GM18498 (cell line): ENCODE measurements around the gene MYZAP.

Experiments
- ATAC-seq: cut with Tn5 transposase; IDR thresholded peaks from one replicate; pipeline ENCODE4 v1.9.1; 2021; ENCODE audit warnings: mild to moderate bottlenecking, moderate library complexity; ENCODE audit not compliant: unreplicated experiment

The MYZAP gene, protein sequence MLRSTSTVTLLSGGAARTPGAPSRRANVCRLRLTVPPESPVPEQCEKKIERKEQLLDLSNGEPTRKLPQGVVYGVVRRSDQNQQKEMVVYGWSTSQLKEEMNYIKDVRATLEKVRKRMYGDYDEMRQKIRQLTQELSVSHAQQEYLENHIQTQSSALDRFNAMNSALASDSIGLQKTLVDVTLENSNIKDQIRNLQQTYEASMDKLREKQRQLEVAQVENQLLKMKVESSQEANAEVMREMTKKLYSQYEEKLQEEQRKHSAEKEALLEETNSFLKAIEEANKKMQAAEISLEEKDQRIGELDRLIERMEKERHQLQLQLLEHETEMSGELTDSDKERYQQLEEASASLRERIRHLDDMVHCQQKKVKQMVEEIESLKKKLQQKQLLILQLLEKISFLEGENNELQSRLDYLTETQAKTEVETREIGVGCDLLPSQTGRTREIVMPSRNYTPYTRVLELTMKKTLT

DNA sequence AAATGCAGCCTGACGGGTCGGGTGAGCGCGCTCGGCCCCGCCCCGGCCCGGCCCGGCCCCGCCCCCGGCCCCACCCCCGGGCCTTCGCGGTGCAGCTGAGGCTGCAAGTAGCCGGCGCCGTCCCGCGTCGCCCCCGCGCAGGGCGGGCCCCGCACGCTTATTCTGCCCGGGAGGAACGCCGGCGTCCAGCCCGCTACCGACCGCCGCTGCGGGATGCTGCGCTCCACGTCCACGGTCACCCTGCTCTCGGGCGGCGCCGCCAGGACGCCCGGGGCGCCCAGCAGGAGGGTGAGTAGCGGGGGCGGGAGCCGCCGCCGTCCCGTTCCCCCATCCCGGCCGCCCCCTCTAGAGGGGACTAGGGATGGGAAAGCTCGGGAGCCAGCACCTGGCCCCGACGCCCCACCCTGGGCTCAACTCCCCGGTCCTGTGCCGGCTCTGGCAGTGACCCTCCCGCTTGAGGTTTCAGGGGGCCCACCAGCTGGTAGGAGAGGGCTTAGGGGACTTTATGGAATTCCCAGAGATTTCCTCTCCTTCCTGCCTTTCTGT is at the start of gene MYZAP:
TSS of gene MYZAP (plus strand) at position 83 of the 546 bp plus-strand sequence. CDS start at position 214, 131 bp downstream.
- ATAC-seq = no peak

DNA sequence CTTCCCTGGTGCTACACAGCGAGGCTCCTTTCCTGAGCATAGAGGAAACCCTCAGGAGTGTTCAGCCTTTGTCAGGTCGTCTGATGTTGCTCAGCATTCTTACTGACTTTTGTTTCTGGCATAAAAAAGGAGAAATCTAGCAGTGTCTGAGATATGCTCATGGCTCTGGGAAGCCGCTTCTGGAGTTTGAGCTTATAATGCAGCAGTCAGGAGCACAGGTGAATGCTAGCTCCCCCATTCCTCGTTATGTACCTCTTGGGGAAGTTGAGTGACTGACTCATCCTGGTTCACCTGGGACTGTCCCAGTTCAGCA is 49.2 kb upstream of the MYZAP start:
- no peak for ATAC-seq

DNA sequence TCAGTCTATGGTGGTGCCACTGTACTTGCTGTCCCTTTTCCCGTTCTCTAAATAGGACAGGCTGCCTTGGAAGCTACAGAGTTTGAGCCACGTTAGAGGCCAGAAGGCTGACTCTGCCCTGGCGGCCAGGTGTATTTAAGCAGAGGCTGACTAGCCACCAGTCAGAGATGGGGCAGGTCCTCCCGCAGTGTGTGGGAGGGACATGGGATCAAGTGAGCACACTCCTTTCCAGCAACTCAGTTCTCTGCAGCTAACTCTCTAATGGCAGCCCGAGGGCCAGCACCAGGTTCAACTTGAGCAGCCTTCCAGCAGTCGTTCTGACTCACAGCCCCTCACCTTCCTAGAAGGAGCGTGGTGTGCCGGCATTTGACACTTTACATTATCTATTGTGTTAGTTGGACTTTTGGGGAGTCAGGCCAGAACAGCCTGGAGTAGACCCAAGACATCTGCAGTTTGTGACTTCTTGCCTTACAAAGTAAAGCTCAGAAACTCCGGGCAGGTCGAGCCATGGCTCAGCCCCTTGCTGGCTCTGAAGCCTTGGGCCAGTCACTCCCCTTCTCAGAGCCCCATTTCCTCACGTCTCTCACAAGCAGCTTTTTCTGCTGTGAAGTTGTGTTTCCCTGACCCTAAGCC is 46.7 kb upstream of the MYZAP start:
- no peak for ATAC-seq

DNA sequence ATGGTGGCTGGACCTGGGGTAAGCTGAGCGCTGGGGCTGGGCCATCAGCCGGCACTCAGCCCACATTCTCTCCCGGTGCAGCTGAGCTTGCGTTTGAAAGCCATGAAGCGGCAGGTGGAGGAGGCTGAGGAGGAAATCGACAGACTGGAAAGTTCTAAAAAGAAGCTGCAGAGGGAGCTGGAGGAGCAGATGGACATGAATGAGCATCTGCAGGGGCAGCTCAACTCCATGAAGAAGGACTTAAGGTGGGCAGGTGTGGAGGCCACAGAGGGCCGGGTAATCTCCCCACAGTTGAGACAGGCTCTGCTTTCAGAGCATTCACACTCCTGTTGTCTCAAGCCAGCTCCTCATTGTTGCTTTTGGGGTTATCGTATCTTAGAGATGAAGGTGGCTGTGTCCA is 45.7 kb upstream of the MYZAP start:
- ATAC-seq = no peak

DNA sequence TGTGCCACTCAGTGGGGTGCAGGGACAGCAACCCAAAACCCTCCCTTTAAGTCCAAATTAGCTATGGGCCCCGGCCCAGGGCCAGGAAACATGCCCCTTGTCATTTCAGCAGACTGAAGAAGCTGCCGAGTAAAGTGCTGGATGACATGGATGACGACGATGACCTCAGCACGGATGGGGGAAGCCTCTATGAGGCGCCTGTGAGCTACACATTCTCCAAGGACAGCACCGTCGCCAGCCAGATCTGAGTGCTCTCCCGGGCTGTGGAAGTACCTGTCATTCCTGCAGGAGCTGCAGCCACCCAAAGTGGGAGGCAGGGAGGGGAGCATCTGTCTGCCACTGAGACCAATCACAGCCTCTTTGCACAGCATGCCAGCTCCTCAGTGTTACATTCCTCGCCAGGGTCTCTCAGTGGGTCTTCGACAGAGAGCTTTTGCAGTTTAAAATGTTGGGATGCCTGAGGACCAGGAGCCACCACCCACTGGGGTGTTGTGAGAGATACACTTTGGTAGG is 44.4 kb upstream of the MYZAP start:
- ATAC-seq = no peak

DNA sequence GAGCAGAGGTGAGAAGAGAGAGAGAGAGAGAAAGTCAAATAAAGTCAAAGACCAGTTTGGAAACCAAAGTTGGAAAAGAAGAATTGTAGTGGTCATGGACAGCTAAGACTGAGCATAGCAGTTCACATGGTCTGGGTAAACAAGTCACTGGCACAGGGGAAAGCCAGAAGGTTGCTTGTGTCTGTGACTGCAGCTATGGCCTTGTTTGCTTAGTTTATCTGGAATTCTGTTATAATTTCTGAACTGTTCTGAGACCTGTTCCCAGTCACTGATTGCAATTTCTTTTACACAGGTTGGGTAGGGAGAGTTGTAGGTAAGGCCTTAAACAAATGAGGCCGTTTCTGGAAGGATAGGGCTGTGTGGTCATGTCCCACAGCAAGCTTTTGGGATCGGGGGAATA is 43.4 kb upstream of the MYZAP start:
- no peak for ATAC-seq

DNA sequence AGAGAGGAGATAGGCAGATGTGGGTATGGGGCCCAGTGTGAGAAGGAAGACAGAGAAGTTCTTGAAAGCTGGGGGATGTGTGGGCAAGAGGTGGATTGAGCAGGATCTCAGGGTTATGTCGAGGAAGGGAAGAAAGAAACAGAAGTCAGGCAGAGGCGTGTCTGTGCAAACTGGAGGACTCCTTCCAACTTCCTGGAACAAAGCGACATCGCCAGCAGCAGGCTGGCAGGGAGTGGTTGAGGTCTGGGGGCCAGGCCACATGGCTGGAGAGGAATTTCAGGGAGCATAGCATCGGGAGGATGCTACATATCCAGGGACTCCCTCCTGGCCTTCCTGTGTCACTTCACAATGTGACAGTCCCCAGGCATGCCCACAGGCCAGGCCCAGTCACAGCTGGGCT is 42.9 kb upstream of the MYZAP start:
- ATAC-seq = no peak

DNA sequence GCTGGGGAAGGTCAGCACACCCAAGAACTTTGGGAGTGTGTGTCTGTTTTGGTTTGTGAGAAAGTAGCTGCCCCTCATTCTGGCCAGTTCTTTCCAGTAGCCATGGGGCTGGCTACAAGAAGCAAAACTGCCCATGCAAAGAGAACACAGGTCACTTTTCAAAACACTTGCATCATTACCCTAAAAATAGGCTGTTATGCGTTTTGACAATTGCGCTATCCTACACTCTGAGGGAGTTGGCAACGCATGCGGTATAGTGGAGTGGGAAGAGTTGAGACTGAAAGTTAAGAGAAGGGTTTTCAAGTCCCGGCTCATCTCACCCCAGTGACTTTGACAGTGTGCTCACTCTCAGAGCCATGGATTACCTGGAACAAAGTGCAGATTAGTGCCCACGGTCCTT is 41.8 kb upstream of the MYZAP start:
- ATAC-seq = no peak

DNA sequence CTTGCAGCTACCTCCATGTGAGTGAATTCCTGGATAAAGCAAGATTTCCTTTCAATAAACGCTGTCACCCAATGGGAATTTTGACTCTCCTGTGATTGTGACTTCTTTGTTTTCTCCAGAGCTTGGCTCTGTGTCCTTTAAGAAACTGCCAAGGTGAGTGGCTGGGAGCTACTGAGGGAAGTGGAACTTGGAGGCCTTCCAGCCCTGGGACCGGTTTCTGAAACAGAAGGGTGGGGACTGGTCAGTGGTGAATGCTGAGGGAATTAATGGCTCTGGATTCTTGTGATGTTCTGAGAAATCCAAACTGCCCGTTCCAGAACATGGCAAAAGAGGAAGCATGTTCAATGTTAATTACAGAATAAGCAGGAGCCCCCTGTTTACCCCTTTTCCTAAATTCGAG is 41.1 kb upstream of the MYZAP start:
- no peak for ATAC-seq

DNA sequence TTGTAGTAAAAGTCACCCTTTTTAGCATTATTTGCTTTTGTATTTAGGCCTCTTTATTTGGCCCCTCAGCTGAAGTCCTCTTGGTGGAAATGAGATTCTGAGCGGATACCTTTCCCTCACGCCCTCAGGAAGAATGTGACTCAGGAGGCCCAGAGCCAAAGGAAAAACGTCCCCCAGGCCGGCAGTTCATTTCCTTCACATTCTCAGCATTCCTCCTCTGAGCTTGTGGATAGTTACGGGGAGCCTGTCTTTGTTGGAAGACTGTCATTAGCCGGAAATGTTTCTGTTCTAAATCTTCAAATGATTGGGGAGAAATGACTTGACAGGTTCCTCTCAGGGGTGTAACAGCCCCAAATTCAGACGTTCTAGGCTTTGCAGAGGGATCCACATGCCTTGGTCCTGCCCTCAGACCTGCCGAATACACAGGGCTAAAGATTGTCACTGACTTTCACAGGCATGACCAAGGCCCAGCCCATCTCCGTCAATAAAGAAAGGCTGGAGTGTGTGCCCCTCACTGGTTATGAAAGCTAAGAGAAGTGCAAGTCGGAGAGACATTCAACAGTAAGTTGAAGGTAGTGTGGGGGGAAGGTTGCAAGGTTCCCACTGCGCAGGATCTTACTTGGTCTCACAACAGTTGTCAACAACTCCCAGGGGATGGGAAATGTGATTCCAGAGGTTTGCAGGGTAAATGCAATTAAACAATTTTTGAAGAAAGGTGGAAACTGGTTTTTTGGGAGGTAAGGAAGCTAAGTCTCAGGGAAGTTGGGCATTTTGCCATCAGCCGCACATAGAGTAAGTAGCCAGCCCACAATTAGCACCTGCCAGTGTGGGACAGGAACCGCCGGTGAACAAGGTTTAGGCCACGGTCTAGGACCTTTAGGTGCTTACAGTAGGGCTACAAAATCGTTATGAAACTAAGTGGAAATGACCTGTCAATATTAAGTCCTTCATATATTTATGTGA is 39.7 kb upstream of the MYZAP start:
- ATAC-seq = no peak

DNA sequence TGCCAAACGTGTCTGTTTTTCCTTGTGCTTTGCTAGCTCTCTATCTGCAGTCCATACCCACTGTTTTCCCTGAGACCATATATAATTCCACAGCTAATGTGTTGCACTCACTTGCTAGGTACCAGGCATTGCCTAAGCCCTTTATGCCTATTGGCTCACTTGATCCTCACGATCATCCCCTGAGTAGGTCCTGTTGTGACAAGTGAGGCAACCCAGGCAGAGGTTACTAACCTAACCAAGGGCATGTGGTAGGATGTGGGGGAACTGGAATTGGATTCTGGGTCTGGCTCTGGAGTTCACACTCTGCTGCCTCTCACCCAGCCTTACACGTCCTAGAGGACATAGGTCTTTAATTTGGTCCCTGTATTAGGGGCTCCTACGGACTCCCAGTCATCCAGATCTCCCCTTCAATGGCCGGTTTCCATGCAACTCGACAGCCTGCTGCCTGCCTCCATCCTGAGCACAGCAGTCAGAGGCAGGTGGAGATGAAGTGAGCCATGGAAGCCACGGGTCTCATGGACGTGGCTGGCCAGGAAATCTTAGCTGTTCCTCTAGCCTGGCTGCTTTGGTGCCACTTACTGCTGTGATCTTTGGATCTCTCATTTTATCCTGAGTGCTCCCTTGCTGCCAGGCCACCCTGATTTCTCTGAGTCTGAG is 38.9 kb upstream of the MYZAP start:
- no peak for ATAC-seq

DNA sequence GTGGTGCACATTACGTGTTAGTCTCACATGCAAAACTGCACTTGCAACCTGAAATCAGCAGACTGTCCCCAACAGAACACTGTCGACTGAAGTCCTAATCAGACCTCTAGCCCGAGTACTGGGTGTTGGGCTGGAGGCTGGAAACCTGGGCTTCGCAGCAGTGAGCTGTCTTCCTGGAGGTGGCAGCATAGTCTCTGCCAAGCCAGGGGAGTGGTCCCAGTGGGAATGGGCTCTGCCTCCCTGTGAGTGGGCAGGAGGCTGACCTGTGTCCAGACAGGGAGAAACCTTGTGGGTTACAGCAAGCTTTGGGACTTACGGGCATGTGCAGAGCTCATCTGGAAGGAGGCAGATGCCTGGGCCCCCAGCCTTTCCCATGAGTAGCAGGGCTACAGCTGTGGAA is 38.2 kb upstream of the MYZAP start:
- no peak for ATAC-seq

DNA sequence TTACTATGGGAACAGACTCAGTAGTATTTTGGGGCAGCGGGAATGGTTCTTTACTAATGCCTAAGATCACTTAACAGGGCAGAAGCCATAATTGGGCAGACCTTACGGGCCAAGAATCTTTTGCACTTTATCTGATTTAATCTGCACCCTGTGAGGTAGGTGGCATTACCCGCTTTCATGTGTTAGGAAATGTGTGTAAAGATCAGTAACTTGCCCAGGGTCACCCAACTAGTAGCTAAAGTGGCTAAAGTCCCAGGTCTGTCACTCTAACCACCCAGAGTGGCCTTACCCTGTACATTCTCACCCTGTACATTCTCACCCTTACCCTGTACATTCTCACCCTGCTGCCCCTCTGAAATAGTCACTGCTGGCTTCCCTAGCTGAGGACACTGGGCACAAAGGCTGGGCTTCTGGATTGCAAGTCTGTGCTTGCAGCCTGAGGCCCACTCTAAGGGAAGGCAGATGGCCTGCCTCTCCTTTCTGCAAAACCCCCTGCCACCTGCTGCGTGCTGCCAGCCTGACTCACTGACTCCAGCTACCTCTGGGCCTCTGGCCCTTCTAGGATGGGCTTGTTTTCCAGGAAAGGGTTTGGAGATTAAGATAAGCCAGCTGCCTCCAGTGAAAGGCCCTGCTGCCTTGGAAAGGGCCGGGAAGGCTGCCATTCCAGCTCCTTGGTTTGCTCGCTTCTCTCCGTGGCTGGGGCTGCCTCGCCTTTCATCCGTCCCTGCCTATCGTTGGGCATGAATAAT is 37.5 kb upstream of the MYZAP start:
- no peak for ATAC-seq

DNA sequence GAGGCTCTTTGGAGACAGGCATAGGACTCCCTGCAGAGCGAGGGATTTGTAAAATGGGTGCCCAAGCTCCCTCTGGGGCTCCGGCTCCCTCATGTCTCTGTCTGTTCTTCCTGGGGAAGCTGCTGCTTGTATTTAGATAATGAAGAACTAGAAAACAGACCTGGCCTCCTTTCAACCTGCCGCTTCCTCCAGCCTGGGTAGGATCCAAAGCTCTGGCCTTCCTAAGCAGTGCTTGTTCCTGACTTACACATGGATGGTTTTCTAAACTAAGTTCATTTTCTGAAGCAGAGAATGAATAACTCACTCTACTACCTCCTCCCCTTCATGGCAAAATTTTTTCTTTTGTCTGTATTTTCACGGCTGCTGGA is 36.9 kb upstream of the MYZAP start:
- no peak for ATAC-seq

DNA sequence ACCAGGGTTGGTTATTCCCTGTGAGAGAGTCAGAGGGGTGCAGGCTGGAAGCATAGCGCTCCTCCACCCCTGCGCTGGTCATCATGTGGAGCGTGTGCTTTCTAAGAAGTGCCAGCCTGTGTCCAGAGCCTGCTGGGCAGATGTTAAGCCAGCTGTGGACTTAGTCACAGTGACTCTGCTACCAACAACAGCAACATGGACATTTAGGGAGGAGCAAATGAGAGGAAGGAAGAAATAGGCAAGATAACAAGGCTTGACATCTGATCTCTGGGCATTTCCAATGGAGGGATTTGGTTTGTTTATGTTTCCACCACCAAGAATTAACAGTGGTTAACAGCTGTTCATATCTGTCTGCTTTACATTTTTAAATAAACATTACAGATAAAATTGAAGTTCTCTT is 36.4 kb upstream of the MYZAP start:
- no peak for ATAC-seq

DNA sequence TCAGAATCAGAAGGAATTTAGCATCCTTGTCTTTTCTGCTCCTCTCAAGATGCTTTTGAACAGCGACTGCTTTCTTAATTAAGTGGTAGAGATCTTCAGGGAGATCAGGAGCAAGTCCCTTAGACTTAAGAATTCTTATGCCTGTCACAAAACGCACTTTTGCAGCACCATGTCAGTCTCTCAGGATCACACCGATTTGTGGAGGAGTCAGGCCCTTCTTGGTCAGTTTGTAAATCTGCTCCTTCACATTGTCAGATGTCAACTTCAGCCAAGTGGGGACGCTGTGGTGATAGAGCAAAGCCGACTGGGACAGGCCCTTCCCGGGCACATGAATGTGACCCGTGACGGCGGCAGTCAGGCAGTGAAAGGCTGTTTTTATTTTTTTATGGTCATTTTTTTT is 35.7 kb upstream of the MYZAP start:
- no peak for ATAC-seq

DNA sequence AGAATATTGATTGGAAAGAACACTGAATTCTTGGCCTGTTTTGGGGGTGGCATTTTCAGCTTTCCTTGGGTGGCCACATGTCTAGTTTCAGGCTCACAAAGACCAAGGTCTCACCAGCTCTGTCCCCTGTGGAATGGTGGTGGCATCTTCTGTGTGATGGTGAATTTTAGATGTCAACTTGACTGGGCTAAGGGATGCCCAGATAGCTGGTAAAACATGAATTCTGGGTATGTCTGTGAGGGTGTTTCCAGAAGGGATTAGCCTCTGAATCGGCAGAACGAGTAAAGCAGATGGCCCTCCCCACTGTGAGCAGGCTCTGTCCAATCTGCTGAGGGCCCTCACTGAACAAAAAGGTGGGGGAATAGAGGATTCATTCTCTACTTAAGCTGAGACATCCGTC is 34.4 kb upstream of the MYZAP start:
- ATAC-seq = no peak

DNA sequence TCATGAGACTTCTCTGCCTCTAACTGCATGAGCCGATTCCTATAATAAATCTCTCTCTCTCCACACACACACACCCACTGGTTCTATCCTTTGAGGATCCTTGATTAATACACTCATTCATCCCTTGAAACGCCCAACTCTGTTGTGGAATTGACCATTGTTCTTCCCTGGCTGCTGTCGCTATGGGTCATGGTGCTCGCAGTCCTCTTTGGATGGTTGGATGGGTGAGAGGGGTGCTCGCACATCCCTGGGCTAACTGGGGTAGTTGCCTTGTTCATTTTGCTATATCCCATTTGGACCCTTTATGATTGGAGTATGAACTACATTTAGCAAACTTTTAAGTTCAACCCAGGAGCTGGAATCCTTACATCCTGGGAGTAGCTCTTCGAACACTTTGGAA is 33.9 kb upstream of the MYZAP start:
- ATAC-seq = no peak

DNA sequence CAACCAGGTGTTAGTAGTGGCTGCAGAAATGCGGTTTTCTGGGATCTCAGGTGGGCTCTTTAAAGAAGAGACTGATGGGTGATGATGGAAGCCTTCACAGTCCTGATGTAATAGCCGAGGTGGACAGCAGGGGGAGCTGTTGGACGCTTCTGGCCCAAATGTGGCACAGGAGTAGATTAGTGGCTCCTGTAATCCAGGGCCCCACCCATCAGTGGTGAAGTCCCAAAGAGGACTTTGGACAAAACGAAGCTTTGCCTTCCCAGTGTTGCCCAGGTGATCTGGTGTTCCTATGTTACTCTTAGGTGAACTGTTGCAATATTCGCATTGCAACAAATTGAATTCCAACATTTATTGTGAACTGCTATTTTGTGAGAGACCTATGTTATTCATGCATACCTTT is 31.8 kb upstream of the MYZAP start:
- ATAC-seq = no peak
